ENCODE measurements around the gene OXSR1.

OXSR1 gene

DNA sequence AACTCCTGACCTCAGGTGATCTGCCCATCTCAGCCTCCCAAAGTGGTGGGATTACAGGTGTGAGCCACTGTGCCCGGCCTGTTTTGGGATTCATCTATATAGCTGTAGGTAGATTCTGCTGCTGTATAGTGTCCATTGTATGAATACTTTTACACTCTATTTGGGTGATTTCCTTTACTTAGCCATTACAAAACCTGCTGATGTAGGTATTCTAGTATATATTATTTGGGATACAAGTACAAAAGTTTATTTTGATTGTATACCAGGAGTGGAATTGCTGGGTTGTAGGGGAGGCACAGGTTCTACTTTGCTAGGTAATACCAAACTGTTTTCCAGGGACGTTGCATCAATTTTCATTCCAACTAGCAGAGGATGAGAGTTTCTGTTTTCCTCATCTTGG, 9.5 kb upstream of the OXSR1 start:
- TF ChIP-seq, protein P1, sequence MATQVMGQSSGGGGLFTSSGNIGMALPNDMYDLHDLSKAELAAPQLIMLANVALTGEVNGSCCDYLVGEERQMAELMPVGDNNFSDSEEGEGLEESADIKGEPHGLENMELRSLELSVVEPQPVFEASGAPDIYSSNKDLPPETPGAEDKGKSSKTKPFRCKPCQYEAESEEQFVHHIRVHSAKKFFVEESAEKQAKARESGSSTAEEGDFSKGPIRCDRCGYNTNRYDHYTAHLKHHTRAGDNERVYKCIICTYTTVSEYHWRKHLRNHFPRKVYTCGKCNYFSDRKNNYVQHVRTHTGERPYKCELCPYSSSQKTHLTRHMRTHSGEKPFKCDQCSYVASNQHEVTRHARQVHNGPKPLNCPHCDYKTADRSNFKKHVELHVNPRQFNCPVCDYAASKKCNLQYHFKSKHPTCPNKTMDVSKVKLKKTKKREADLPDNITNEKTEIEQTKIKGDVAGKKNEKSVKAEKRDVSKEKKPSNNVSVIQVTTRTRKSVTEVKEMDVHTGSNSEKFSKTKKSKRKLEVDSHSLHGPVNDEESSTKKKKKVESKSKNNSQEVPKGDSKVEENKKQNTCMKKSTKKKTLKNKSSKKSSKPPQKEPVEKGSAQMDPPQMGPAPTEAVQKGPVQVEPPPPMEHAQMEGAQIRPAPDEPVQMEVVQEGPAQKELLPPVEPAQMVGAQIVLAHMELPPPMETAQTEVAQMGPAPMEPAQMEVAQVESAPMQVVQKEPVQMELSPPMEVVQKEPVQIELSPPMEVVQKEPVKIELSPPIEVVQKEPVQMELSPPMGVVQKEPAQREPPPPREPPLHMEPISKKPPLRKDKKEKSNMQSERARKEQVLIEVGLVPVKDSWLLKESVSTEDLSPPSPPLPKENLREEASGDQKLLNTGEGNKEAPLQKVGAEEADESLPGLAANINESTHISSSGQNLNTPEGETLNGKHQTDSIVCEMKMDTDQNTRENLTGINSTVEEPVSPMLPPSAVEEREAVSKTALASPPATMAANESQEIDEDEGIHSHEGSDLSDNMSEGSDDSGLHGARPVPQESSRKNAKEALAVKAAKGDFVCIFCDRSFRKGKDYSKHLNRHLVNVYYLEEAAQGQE (IDR thresholded peaks at IDR 0.05; ENCODE audit: insufficient read depth in 1 of 2, low read depth in 2 of 2, low read length in 2 of 2), result no peak
- TF ChIP-seq TAF1 (IDR thresholded peaks at IDR 0.05; ENCODE audit: borderline replicate concordance, insufficient read depth, low read length) (no peak), SIN3A (IDR thresholded peaks at IDR 0.05; ENCODE audit: borderline replicate concordance, insufficient read depth, low read length) (no peak)

DNA sequence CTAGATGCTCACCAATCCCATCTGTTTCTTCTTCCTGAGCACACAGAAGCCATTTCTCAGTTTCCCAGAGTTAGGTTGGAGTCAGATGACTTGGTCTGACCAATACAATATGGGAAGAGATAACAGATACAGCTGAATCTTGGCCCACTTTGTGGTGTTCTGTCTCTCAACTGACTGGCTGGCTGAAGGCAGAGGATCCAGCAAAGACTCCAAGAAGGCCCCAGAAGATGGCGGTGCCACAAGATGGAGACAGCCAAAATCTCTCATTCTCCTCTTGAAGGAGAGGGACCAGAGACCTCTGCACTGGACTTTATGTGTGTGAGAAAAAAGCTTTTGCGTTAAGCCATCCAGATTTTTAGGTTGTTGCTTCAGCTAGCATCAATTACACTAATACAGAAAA, 8.2 kb upstream of the OXSR1 start:
- no peak for TF ChIP-seq POLR2AphosphoS5 (IDR thresholded peaks at IDR 0.05; ENCODE audit: low read depth, low read length)
- no peak for TF ChIP-seq SIN3A (IDR thresholded peaks at IDR 0.05; ENCODE audit: borderline replicate concordance, insufficient read depth, low read length)
- no peak for TF ChIP-seq FOXP2 (optimal IDR thresholded peaks at IDR 0.05; ENCODE audit: borderline replicate concordance, extremely low read depth, extremely low read length, insufficient read depth)
- no peak for TF ChIP-seq TAF1 (IDR thresholded peaks at IDR 0.05; ENCODE audit: borderline replicate concordance, insufficient read depth, low read length)
- TF ChIP-seq, protein P1 (IDR thresholded peaks at IDR 0.05; ENCODE audit: insufficient read depth in 1 of 2, low read depth in 2 of 2, low read length in 2 of 2), result no peak

DNA sequence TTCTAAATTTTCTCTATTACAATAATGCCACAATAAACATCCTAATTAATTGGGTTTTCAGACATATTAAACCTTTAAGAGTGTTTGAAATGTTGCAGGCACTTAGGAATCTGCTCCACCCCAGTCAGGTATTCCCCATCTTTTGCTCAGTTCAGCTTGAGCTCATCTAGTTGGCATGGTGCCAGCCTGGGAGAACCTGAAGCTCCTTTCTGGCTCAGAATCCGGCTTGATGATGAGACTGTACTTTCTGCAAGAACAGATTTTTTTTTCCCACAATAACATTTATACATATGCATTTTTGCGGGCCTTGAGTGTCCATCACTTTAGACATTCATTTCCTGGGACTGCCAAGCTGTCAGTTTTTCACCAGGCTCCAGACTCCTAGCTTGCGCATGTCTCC, 7.7 kb upstream of the OXSR1 start:
- no peak for TF ChIP-seq POLR2AphosphoS5 (IDR thresholded peaks at IDR 0.05; ENCODE audit: low read depth, low read length)
- TF ChIP-seq, protein P1 (IDR thresholded peaks at IDR 0.05; ENCODE audit: insufficient read depth in 1 of 2, low read depth in 2 of 2, low read length in 2 of 2), result no peak
- no peak for TF ChIP-seq SIN3A (IDR thresholded peaks at IDR 0.05; ENCODE audit: borderline replicate concordance, insufficient read depth, low read length)
- TF ChIP-seq TAF1 (IDR thresholded peaks at IDR 0.05; ENCODE audit: borderline replicate concordance, insufficient read depth, low read length), result no peak
- TF ChIP-seq FOXP2 (optimal IDR thresholded peaks at IDR 0.05; ENCODE audit: borderline replicate concordance, extremely low read depth, extremely low read length, insufficient read depth), result no peak

DNA sequence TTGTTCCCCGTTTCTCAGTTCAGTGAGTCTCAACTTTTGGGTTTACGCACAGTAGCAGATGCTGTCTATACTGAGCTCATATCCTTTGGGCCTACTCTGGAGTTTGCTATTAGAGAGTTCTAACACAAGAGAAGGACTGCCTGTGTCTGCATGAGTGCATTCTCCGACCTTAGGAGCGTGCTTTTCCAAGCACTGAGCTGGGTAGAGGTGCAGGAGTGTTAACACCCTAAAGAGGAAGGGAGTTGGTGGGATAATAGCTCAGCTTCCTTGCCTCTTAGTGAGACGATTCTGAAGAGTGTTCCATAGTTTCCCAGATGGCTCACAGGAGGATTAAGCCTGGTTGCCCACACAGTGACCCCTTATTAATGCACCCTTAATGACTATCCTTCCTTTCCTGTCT, 6.9 kb upstream of the OXSR1 start:
- TF ChIP-seq SIN3A (IDR thresholded peaks at IDR 0.05; ENCODE audit: borderline replicate concordance, insufficient read depth, low read length) (no peak), TAF1 (IDR thresholded peaks at IDR 0.05; ENCODE audit: borderline replicate concordance, insufficient read depth, low read length) (no peak), FOXP2 (optimal IDR thresholded peaks at IDR 0.05; ENCODE audit: borderline replicate concordance, extremely low read depth, extremely low read length, insufficient read depth) (no peak)
- TF ChIP-seq, protein P1 (IDR thresholded peaks at IDR 0.05; ENCODE audit: insufficient read depth in 1 of 2, low read depth in 2 of 2, low read length in 2 of 2), result no peak

GRCh38 chr3:38163117-38163840, 2.1 kb upstream of the OXSR1 start:
- TF ChIP-seq, protein P1 (IDR thresholded peaks at IDR 0.05; ENCODE audit: insufficient read depth in 1 of 2, low read depth in 2 of 2, low read length in 2 of 2), result no peak
- TF ChIP-seq SIN3A (IDR thresholded peaks at IDR 0.05; ENCODE audit: borderline replicate concordance, insufficient read depth, low read length) (no peak), FOXP2 (optimal IDR thresholded peaks at IDR 0.05; ENCODE audit: borderline replicate concordance, extremely low read depth, extremely low read length, insufficient read depth) (no peak), TAF1 (IDR thresholded peaks at IDR 0.05; ENCODE audit: borderline replicate concordance, insufficient read depth, low read length) (no peak), POLR2AphosphoS5 (IDR thresholded peaks at IDR 0.05; ENCODE audit: low read depth, low read length) (no peak)
